Loucy (cell line): ENCODE data around the gene GPA33.

ENCODE experiments used
- H2AFZ ChIP-seq: fragments of 200-600 bp; sonication (generic); 2 replicates; pipeline ENCODE4 v1.6.0; 2016; ENCODE audit warnings: antibody characterized with exemption, mild to moderate bottlenecking, low read length, moderate library complexity
- H3F3A ChIP-seq: fragments of 200-600 bp; 2 replicates; pipeline ENCODE4 v1.6.0; 2016; ENCODE audit warnings: antibody characterized with exemption, low read depth, mild to moderate bottlenecking
- H3K27me3 ChIP-seq: fragments of 200-600 bp; sonication (generic); 2 replicates; pipeline ENCODE4 v1.6.1; 2014; ENCODE audit warnings: low read length, mild to moderate bottlenecking; ENCODE audit not compliant: insufficient read depth, poor library complexity, severe bottlenecking
- H3K36me3 ChIP-seq: fragments of 200-600 bp; sonication (generic); 2 replicates; pipeline ENCODE4 v1.6.1; 2016; ENCODE audit warnings: low read length; ENCODE audit not compliant: insufficient read depth
- H3K4me1 ChIP-seq: fragments of 200-600 bp; sonication (generic); 2 replicates; pipeline ENCODE4 v1.5.1; 2014; ENCODE audit warnings: low read length, mild to moderate bottlenecking; ENCODE audit not compliant: insufficient read depth, poor library complexity, severe bottlenecking
- H3K4me2 ChIP-seq: fragments of 200-600 bp; sonication (generic); 2 replicates; pipeline ENCODE4 v1.6.0; 2014; ENCODE audit warnings: antibody characterized with exemption, low read length, low read depth, mild to moderate bottlenecking; ENCODE audit not compliant: poor library complexity, severe bottlenecking
- H3K4me3 ChIP-seq: fragments of 200-600 bp; sonication (generic); 2 replicates; pipeline ENCODE4 v1.5.1; 2014; ENCODE audit warnings: low read length, mild to moderate bottlenecking, mixed read lengths; ENCODE audit not compliant: poor library complexity, severe bottlenecking
- H3K79me2 ChIP-seq: fragments of 200-600 bp; sonication (generic); 2 replicates; pipeline ENCODE4 v1.6.1; 2014; ENCODE audit warnings: low read length; ENCODE audit not compliant: insufficient read depth
- H3K9ac ChIP-seq: fragments of 200-600 bp; sonication (generic); 2 replicates; pipeline ENCODE4 v1.6.0; 2014; ENCODE audit warnings: mild to moderate bottlenecking, low read depth, low read length, moderate library complexity; ENCODE audit not compliant: poor library complexity, severe bottlenecking
- H3K9me2 ChIP-seq: fragments of 200-600 bp; sonication (generic); replicated peaks from 2 replicates; pipeline ENCODE4 v1.6.1; 2016; ENCODE audit warnings: low read depth, low read length, mixed read lengths
- H3K9me3 ChIP-seq: fragments of 200-600 bp; sonication (generic); 2 replicates; pipeline ENCODE4 v1.6.1; 2014; ENCODE audit warnings: mild to moderate bottlenecking, antibody characterized with exemption, low read length, low read depth; ENCODE audit not compliant: insufficient read depth
- H4K20me1 ChIP-seq: fragments of 200-600 bp; sonication (generic); 2 replicates; pipeline ENCODE4 v1.6.0; 2014; ENCODE audit warnings: antibody characterized with exemption, low read length, mild to moderate bottlenecking; ENCODE audit not compliant: insufficient read depth, poor library complexity, severe bottlenecking
- EZH2phosphoT487 ChIP-seq: fragments of 200-600 bp; IDR thresholded peaks from 2 replicates; pipeline ENCODE4 v1.6.1; 2018; ENCODE audit warnings: antibody characterized with exemption, mild to moderate bottlenecking, moderate library complexity, borderline replicate concordance
- TF ChIP-seq, protein P1 (sequence below): fragments of 200-600 bp; sonication (generic); conservative IDR thresholded peaks from 2 replicates; pipeline ENCODE4 v1.5.1; 2014; ENCODE audit warnings: mild to moderate bottlenecking, antibody characterized with exemption, low read length

Gene GPA33

GRCh38 chr1:167135281-167135840, 45.2 kb upstream of the GPA33 start:
- Histone ChIP-seq H3K4me1 (peaks cover 73% of the 10 kb centered on the region), H3K4me3 (no peak overlapping the region), H4K20me1 (no peaks in the 10 kb centered on the region), H3K79me2 (no peaks in the 10 kb centered on the region), H3K9me2 (no peaks in the 10 kb centered on the region), H3K4me2 (no peak overlapping the region), H2AFZ (0 out of 2 replicates have a peak overlapping the region, but pooled peaks have one; percentile 9), H3K27me3 (no peaks in the 10 kb centered on the region), H3K9ac (peak overlapping the region; percentile 6), H3K36me3 (no peaks in the 10 kb centered on the region), H3K9me3 (no peaks in the 10 kb centered on the region), H3F3A (peaks cover 13% of the 10 kb centered on the region; the same call in 1 of the 2 replicates)
- no peak for TF ChIP-seq EZH2phosphoT487
- TF ChIP-seq, protein P1, sequence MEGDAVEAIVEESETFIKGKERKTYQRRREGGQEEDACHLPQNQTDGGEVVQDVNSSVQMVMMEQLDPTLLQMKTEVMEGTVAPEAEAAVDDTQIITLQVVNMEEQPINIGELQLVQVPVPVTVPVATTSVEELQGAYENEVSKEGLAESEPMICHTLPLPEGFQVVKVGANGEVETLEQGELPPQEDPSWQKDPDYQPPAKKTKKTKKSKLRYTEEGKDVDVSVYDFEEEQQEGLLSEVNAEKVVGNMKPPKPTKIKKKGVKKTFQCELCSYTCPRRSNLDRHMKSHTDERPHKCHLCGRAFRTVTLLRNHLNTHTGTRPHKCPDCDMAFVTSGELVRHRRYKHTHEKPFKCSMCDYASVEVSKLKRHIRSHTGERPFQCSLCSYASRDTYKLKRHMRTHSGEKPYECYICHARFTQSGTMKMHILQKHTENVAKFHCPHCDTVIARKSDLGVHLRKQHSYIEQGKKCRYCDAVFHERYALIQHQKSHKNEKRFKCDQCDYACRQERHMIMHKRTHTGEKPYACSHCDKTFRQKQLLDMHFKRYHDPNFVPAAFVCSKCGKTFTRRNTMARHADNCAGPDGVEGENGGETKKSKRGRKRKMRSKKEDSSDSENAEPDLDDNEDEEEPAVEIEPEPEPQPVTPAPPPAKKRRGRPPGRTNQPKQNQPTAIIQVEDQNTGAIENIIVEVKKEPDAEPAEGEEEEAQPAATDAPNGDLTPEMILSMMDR = no peak

DNA sequence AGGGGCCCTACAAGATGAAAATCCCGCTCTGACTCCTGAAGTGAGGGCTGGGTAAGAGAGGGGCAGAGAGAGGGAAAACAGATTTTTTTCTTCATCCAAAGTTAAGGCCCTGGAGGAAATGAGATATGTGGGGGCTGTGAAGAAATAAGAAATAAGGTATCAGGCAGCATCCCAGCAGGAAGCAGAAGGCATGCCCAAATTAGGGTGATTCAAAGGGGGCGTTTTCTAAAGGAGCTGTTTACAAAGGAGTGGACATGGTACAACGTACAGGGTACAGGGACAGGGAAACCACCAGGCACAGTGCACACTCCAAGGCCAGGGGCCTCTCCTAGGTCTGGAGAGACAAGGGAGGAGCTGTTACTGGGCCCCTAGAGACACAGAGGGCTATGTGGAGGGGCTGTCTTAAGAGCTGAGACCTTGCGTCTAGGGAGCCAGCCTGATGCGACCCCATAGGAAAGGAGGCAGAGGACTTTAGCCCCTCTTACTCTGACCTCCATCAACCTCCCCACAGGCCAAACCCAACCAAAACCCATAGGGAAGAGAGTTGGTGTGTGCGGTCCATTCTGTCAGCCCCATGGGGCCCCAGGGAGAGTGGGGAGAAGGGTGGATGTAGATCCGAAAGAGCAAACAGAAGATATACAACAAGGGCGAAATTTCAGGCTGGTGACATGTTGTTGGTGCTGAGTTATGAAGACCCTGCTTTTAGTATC, 42.3 kb upstream of the GPA33 start:
- no peaks in the 10 kb centered on the region for H3K27me3 ChIP-seq
- peak overlapping the region; percentile 64 for H3K9ac ChIP-seq
- TF ChIP-seq, protein P1 = no peak
- H3K4me3 ChIP-seq = no peak overlapping the region
- peaks cover 86% of the 10 kb centered on the region for H3K4me1 ChIP-seq
- no peaks in the 10 kb centered on the region for H3K9me3 ChIP-seq
- no peaks in the 10 kb centered on the region for H3K79me2 ChIP-seq
- no peaks in the 10 kb centered on the region for H3K9me2 ChIP-seq
- H3F3A ChIP-seq = peaks cover 10% of the 10 kb centered on the region; the same call in 1 of the 2 replicates
- H3K4me2 ChIP-seq = peak overlapping the region; percentile 28
- no peaks in the 10 kb centered on the region for H4K20me1 ChIP-seq
- no peak overlapping the region for H2AFZ ChIP-seq
- H3K36me3 ChIP-seq = no peaks in the 10 kb centered on the region

- H3K9ac ChIP-seq = peak overlapping the region; percentile 64
- H3K27me3 ChIP-seq = no peaks in the 10 kb centered on the region
- H3K9me2 ChIP-seq = no peaks in the 10 kb centered on the region
- H3K9me3 ChIP-seq = no peaks in the 10 kb centered on the region
- peak overlapping the region; percentile 44 for H3K4me3 ChIP-seq
- no peaks in the 10 kb centered on the region for H3K36me3 ChIP-seq
- peaks cover 72% of the 10 kb centered on the region for H3K4me1 ChIP-seq
- H3K4me2 ChIP-seq = peak overlapping the region; percentile 66
- no peaks in the 10 kb centered on the region for H4K20me1 ChIP-seq
- H3K79me2 ChIP-seq = no peaks in the 10 kb centered on the region
- peaks cover 10% of the 10 kb centered on the region; the same call in 1 of the 2 replicates for H3F3A ChIP-seq
- TF ChIP-seq, protein P1 = no peak
- no peak for TF ChIP-seq EZH2phosphoT487
- no peak overlapping the region for H2AFZ ChIP-seq
Observed at GRCh38 chr1:167130829-167131510, 40.8 kb upstream of the GPA33 start.
